Measurements from ENCODE around the gene GLRA1.

Gene GLRA1

DNA sequence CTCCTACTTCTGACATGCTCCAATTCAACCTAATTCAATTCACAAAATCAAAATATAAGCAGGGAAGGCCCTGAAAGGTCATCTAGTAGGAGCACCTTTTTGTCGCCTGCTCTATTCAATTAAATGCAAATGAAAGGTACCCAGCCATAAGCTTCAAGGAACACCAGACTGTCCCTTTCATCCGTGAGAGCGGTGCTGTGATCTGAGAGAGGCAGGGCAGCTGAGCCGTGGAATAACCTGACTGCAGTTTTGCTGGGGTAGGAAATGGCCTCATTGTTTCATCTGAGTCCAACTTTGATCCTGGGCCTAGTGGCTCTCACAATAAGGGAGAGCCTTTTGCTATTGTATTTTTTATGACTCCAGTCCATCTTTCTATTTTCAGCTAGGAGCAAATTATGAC lies 39.8 kb upstream of the GLRA1 start:
- TF ChIP-seq, protein P1, sequence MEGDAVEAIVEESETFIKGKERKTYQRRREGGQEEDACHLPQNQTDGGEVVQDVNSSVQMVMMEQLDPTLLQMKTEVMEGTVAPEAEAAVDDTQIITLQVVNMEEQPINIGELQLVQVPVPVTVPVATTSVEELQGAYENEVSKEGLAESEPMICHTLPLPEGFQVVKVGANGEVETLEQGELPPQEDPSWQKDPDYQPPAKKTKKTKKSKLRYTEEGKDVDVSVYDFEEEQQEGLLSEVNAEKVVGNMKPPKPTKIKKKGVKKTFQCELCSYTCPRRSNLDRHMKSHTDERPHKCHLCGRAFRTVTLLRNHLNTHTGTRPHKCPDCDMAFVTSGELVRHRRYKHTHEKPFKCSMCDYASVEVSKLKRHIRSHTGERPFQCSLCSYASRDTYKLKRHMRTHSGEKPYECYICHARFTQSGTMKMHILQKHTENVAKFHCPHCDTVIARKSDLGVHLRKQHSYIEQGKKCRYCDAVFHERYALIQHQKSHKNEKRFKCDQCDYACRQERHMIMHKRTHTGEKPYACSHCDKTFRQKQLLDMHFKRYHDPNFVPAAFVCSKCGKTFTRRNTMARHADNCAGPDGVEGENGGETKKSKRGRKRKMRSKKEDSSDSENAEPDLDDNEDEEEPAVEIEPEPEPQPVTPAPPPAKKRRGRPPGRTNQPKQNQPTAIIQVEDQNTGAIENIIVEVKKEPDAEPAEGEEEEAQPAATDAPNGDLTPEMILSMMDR (IDR thresholded peaks at IDR 0.05): no peak
- no peaks in the 10 kb centered on the region for H3K79me2 ChIP-seq
- no peak overlapping the region for H3K9ac ChIP-seq
- no peak overlapping the region for H2AFZ ChIP-seq
- no peak overlapping the region for H3K27ac ChIP-seq
- H3K9me3 ChIP-seq (ENCODE audit: control insufficient read depth, low read length): no peaks in the 10 kb centered on the region
- H3K27me3 ChIP-seq (ENCODE audit: control insufficient read depth, insufficient read depth, low read length): no peaks in the 10 kb centered on the region
- H3K4me2 ChIP-seq (ENCODE audit: low read length): no peak overlapping the region
- H3K4me1 ChIP-seq: no peaks in the 10 kb centered on the region
- H3K4me3 ChIP-seq (ENCODE audit: low read depth, low read length): no peak overlapping the region
- no peaks in the 10 kb centered on the region for H3K36me3 ChIP-seq (ENCODE audit: control insufficient read depth, insufficient read depth, low read length)

DNA sequence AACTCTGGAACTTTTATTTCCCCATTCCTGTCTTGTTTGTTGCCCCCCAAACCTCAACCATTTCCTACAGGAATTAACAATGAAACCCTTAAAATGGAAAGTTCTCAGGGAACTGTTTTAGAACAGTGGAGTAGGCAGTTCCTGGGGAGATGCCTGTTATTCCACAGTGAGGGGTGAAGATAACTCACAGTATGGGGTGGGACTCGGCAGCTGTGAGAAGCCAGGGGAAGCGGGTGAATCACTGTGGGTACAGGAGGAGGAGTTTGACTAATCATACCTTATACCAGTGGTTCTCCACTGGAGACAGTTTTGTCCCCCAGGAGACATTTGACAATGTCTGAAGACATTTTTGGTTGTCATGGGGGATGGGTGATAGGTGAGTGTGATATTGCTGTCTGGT lies 36.9 kb upstream of the GLRA1 start:
- Histone ChIP-seq H3K27me3 (ENCODE audit: control insufficient read depth, insufficient read depth, low read length) (no peaks in the 10 kb centered on the region), H3K36me3 (ENCODE audit: control insufficient read depth, insufficient read depth, low read length) (no peaks in the 10 kb centered on the region), H3K9me3 (ENCODE audit: control insufficient read depth, low read length) (no peaks in the 10 kb centered on the region), H2AFZ (no peak overlapping the region), H3K27ac (no peak overlapping the region), H3K9ac (no peak overlapping the region), H3K4me2 (ENCODE audit: low read length) (no peak overlapping the region), H3K4me3 (ENCODE audit: low read depth, low read length) (no peak overlapping the region), H3K4me1 (no peaks in the 10 kb centered on the region), H3K79me2 (no peaks in the 10 kb centered on the region)
- TF ChIP-seq, protein P1 (IDR thresholded peaks at IDR 0.05): no peak

GRCh38 chr5:151958111-151958510 lies 33.5 kb upstream of the GLRA1 start:
- no peak overlapping the region for H3K27ac ChIP-seq
- no peak overlapping the region for H3K4me3 ChIP-seq (ENCODE audit: low read depth, low read length)
- no peak overlapping the region for H3K9ac ChIP-seq
- no peaks in the 10 kb centered on the region for H3K27me3 ChIP-seq (ENCODE audit: control insufficient read depth, insufficient read depth, low read length)
- H3K79me2 ChIP-seq: no peaks in the 10 kb centered on the region
- H3K4me2 ChIP-seq (ENCODE audit: low read length): no peak overlapping the region
- TF ChIP-seq, protein P1 (IDR thresholded peaks at IDR 0.05): no peak
- H3K4me1 ChIP-seq: no peaks in the 10 kb centered on the region
- no peaks in the 10 kb centered on the region for H3K9me3 ChIP-seq (ENCODE audit: control insufficient read depth, low read length)
- H2AFZ ChIP-seq: no peak overlapping the region
- no peaks in the 10 kb centered on the region for H3K36me3 ChIP-seq (ENCODE audit: control insufficient read depth, insufficient read depth, low read length)

DNA sequence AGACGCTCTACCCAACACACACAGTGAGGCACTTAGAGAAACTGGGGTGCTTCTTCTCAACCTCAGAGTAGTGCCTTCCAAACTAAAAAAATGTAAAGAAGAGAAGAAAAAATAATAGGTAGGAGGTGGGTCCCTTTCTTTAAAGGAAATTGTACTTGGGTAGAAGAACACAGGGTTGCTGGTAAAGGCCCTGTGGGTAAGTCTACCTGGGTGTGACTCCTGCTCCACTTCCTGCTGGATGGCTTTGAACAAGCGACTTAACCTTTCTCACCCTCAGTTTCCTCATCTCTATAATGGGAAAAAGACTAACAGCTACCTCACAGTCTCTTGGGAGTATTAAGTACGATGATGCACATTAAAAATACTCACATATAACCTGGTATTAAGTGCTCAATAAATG lies 32.1 kb upstream of the GLRA1 start:
- Histone ChIP-seq H3K79me2 (no peaks in the 10 kb centered on the region), H3K9ac (no peak overlapping the region), H3K27ac (no peak overlapping the region), H3K4me1 (no peaks in the 10 kb centered on the region), H3K36me3 (ENCODE audit: control insufficient read depth, insufficient read depth, low read length) (no peaks in the 10 kb centered on the region), H3K4me2 (ENCODE audit: low read length) (no peak overlapping the region), H3K27me3 (ENCODE audit: control insufficient read depth, insufficient read depth, low read length) (no peaks in the 10 kb centered on the region), H3K4me3 (ENCODE audit: low read depth, low read length) (no peak overlapping the region), H2AFZ (no peak overlapping the region), H3K9me3 (ENCODE audit: control insufficient read depth, low read length) (no peaks in the 10 kb centered on the region)
- TF ChIP-seq, protein P1 (IDR thresholded peaks at IDR 0.05): no peak

- H3K27ac ChIP-seq: no peak overlapping the region
- H3K4me2 ChIP-seq (ENCODE audit: low read length): no peak overlapping the region
- H2AFZ ChIP-seq: no peak overlapping the region
- H3K79me2 ChIP-seq: no peaks in the 10 kb centered on the region
- no peaks in the 10 kb centered on the region for H3K36me3 ChIP-seq (ENCODE audit: control insufficient read depth, insufficient read depth, low read length)
- H3K9ac ChIP-seq: no peak overlapping the region
- H3K4me3 ChIP-seq (ENCODE audit: low read depth, low read length): no peak overlapping the region
- no peaks in the 10 kb centered on the region for H3K27me3 ChIP-seq (ENCODE audit: control insufficient read depth, insufficient read depth, low read length)
- H3K9me3 ChIP-seq (ENCODE audit: control insufficient read depth, low read length): no peaks in the 10 kb centered on the region
- TF ChIP-seq, protein P1 (IDR thresholded peaks at IDR 0.05): no peak
- no peaks in the 10 kb centered on the region for H3K4me1 ChIP-seq
Measured at GRCh38 chr5:151954255-151954654, 29.6 kb upstream of the GLRA1 start.

All from parathyroid adenoma (tissue), 2 donors.